ENCODE results near the gene TDRD15. TPM values are rescaled to one million over a fixed set of nuclear protein-coding genes. Genes with fewer than 3 reads are reported as not detected.

The TDRD15 gene
- total and polyA plus RNA-seq, 4 donors = 0.09 to 0.75 (median 0.42) TPM

GRCh38 chr2:21161832-21162614 lies 38.3 kb downstream of the TDRD15 start:
- Histone ChIP-seq H3K9ac (ENCODE audit: low read depth in 1 of 2, low read length in 2 of 2) (no peak overlapping the region), H3K4me1 (ENCODE audit: control insufficient read depth in 4 of 4, insufficient read depth in 4 of 4, low read length in 3 of 4) (no peaks in the 10 kb centered on the region), H3K4me3 (ENCODE audit: low read depth in 1 of 3, low read length in 3 of 3) (no peak overlapping the region), H3K27me3 (ENCODE audit: control insufficient read depth in 4 of 4, insufficient read depth in 4 of 4, low read length in 3 of 4) (no peaks in the 10 kb centered on the region), H3K36me3 (ENCODE audit: control insufficient read depth in 4 of 4, insufficient read depth in 3 of 4, low read depth in 1 of 4, low read length in 3 of 4) (no peaks in the 10 kb centered on the region), H3K9me3 (ENCODE audit: control insufficient read depth in 4 of 4, low read length in 3 of 4) (no peaks in the 10 kb centered on the region), H3K27ac (ENCODE audit: low read depth in 1 of 2, low read length in 2 of 2) (no peak overlapping the region)
- 91% methylated on average over 7 of the region's 7 CpGs for WGBS
- TF ChIP-seq TAF1 (conservative IDR thresholded peaks at IDR 0.05) (no peak), FOXA2 (IDR thresholded peaks at IDR 0.05) (no peak), JUND (IDR thresholded peaks at IDR 0.05) (no peak), FOXA1 (IDR thresholded peaks at IDR 0.05) (no peak), HNF4A (conservative IDR thresholded peaks at IDR 0.05) (no peak), NR2F2 (IDR thresholded peaks at IDR 0.05) (no peak), RAD21 (IDR thresholded peaks at IDR 0.05) (no peak), ZBTB33 (IDR thresholded peaks at IDR 0.05) (no peak), MAX (IDR thresholded peaks at IDR 0.05) (no peak), EGR1 (IDR thresholded peaks at IDR 0.05; ENCODE audit: low read depth in 2 of 2) (no peak), SP1 (IDR thresholded peaks at IDR 0.05) (no peak), RXRA (IDR thresholded peaks at IDR 0.05) (no peak), YY1 (IDR thresholded peaks at IDR 0.05) (no peak), HNF4G (IDR thresholded peaks at IDR 0.05) (no peak), REST (IDR thresholded peaks at IDR 0.05) (no peak), GABPA (IDR thresholded peaks at IDR 0.05 in 1 of 2, conservative IDR thresholded peaks at IDR 0.05 in 1 of 2) (no peak), ATF3 (IDR thresholded peaks at IDR 0.05) (no peak)
- no peak for DNase-seq (ENCODE audit: low spot score)

- Histone ChIP-seq H3K36me3 (ENCODE audit: control insufficient read depth in 4 of 4, insufficient read depth in 3 of 4, low read depth in 1 of 4, low read length in 3 of 4) (no peaks in the 10 kb centered on the region), H3K4me1 (ENCODE audit: control insufficient read depth in 4 of 4, insufficient read depth in 4 of 4, low read length in 3 of 4) (no peaks in the 10 kb centered on the region), H3K9me3 (ENCODE audit: control insufficient read depth in 4 of 4, low read length in 3 of 4) (no peaks in the 10 kb centered on the region), H3K27ac (ENCODE audit: low read depth in 1 of 2, low read length in 2 of 2) (no peak overlapping the region), H3K9ac (ENCODE audit: low read depth in 1 of 2, low read length in 2 of 2) (no peak overlapping the region), H3K4me3 (ENCODE audit: low read depth in 1 of 3, low read length in 3 of 3) (no peak overlapping the region), H3K27me3 (ENCODE audit: control insufficient read depth in 4 of 4, insufficient read depth in 4 of 4, low read length in 3 of 4) (no peaks in the 10 kb centered on the region)
- no peak for TF ChIP-seq HNF4G (IDR thresholded peaks at IDR 0.05)
- no peak for TF ChIP-seq GABPA (IDR thresholded peaks at IDR 0.05 in 1 of 2, conservative IDR thresholded peaks at IDR 0.05 in 1 of 2)
- no peak for TF ChIP-seq ATF3 (IDR thresholded peaks at IDR 0.05)
- TF ChIP-seq TAF1 (conservative IDR thresholded peaks at IDR 0.05) = no peak
- no peak for TF ChIP-seq MAX (IDR thresholded peaks at IDR 0.05)
- TF ChIP-seq REST (IDR thresholded peaks at IDR 0.05) = no peak
- no peak for TF ChIP-seq NR2F2 (IDR thresholded peaks at IDR 0.05)
- no peak for TF ChIP-seq HNF4A (conservative IDR thresholded peaks at IDR 0.05)
- no peak for TF ChIP-seq SP1 (IDR thresholded peaks at IDR 0.05)
- no peak for TF ChIP-seq RXRA (IDR thresholded peaks at IDR 0.05)
- WGBS = 87% methylated on average over 5 of the region's 5 CpGs
- no peak for DNase-seq (ENCODE audit: low spot score)
These were observed 38.8 kb downstream of the TDRD15 start for GRCh38 chr2:21162615-21162878.
